ENCODE measurements around the gene GNL3L. TPM values are rescaled to one million over a fixed set of nuclear protein-coding genes. Genes with fewer than 3 reads are reported as not detected.

GNL3L gene
- total RNA-seq, 4 donors from 2014 or later, result 8.5 to 39.6 (median 34.5) TPM

Other genes starting within 250 kb of the GNL3L start
- 10 to 100 TPM in 1 of 4 donors, 1 to 10 TPM in 3; 1.5 to 10.9 (median 4.0) TPM for gene WNK3, start 172.2 kb upstream of the GNL3L start, total RNA-seq
- 10 to 100 TPM in 3 of 4 donors, 1 to 10 TPM in 1; 5.6 to 46.3 (median 14.6) TPM for gene TSR2, start 89.8 kb upstream of the GNL3L start, total RNA-seq
- gene FGD1, start 34.0 kb upstream of the GNL3L start, total RNA-seq, result 10 to 100 TPM in 2 of 4 donors, 1 to 10 TPM in 1, under 1 TPM in 1; 0.51 to 14.6 (median 9.0) TPM

All from uterus (tissue), 4 donors.